A549 (cell line): Measurements from ENCODE around the gene TRERF1. TPM values are rescaled to one million over a fixed set of nuclear protein-coding genes. Genes with fewer than 3 reads are reported as not detected.

Experiments used
- ATAC-seq, 2 experiments: fragments of 200-7000 bp in 1 of 2; fragments of >200 bp in 1 of 2; cut with Nextera tagmentation in 1 of 2; cut with Tn5 transposase in 1 of 2; 3 replicates each; pipeline versions ENCODE4 v1.8.0 to v1.9.1; 2018 to 2020; ENCODE audit warnings: mild to moderate bottlenecking in 1 of 2, moderate library complexity in 1 of 2
- CTCF ChIA-PET: fragments of 300-600 bp; sonication (Branson Sonifier 250); formaldehyde crosslinking; extraction: SDS; loops from one replicate; lab custom pipeline; 2021; ENCODE audit warnings: antibody characterized with exemption, inconsistent platforms; lab: Yijun Ruan, JAX
- POLR2A ChIA-PET: fragments of 350-600 bp; formaldehyde crosslinking; extraction: SDS; loops from one replicate; lab custom pipeline; 2021; ENCODE audit warnings: antibody characterized with exemption, inconsistent platforms; lab: Yijun Ruan, JAX
- DNase-seq, 2 experiments: peaks; one replicate each; pipeline versions ENCODE4 v3.0.0 to v3.0.0-alpha.2; 2011 to 2016; ENCODE audit warnings: low read depth in 1 of 2, low spot score in 1 of 2
- FAIRE-seq: peaks from 2 replicates; lab custom pipeline; 2011; peaks lifted over from hg19 to GRCh38; lab: Jason Lieb, UNC
- H3K27ac ChIP-seq, 2 experiments: fragments of >200 bp; sonication (Bioruptor Twin); formaldehyde crosslinking; 3 replicates each; pipeline ENCODE4 v1.5.1; 2016 to 2017
- H3K4me1 ChIP-seq: fragments of >200 bp; sonication (Bioruptor Twin); formaldehyde crosslinking; 3 replicates; pipeline ENCODE4 v1.6.1; 2016
- H3K4me2 ChIP-seq: fragments of >200 bp; sonication (Bioruptor Twin); formaldehyde crosslinking; 3 replicates; pipeline ENCODE4 v1.6.1; 2016
- H3K4me3 ChIP-seq: fragments of >200 bp; sonication (Bioruptor Twin); formaldehyde crosslinking; 3 replicates; pipeline ENCODE4 v1.5.1; 2016
- H3K9me3 ChIP-seq: fragments of >200 bp; sonication (Bioruptor Twin); formaldehyde crosslinking; 3 replicates; pipeline ENCODE4 v1.6.1; 2016
- BHLHE40 ChIP-seq: IDR thresholded peaks from 2 replicates; pipeline ENCODE4 v1.6.1; 2012; ENCODE audit warnings: low read depth, low read length, inconsistent platforms
- CBX2 ChIP-seq: fragments of 200-600 bp; sonication (generic); IDR thresholded peaks from 2 replicates; pipeline ENCODE4 v1.6.1; 2016; ENCODE audit warnings: low read depth, mild to moderate bottlenecking, borderline replicate concordance
- CEBPB ChIP-seq, 2 experiments: fragments of >200 bp in 1 of 2; sonication (Bioruptor Twin) in 1 of 2; formaldehyde crosslinking in 1 of 2; IDR thresholded peaks; 2 replicates each; pipeline ENCODE4 v1.6.1; 2012 to 2016
- CHD2 ChIP-seq: fragments of 150-350 bp; IDR thresholded peaks from 2 replicates; pipeline ENCODE4 v1.6.1; 2014; ENCODE audit warnings: low read length; ENCODE audit not compliant: partially characterized antibody
- CHD4 ChIP-seq: fragments of 200-600 bp; sonication (generic); IDR thresholded peaks from 2 replicates; pipeline ENCODE4 v1.6.1; 2016; ENCODE audit warnings: antibody characterized with exemption, mild to moderate bottlenecking, borderline replicate concordance
- EHF ChIP-seq: fragments of 250-450 bp; sonication (Bioruptor Pico); IDR thresholded peaks from 2 replicates; pipeline ENCODE4 v1.5.0; 2020; ENCODE audit warnings: mild to moderate bottlenecking
- FOSL2 ChIP-seq, 2 experiments: fragments of 450-650 bp in 1 of 2; fragments of >200 bp in 1 of 2; sonication (Bioruptor Twin) in 1 of 2; formaldehyde crosslinking; IDR thresholded peaks; 2 replicates each; pipeline versions ENCODE4 v1.5.0 to v1.6.1; 2016 to 2020; ENCODE audit warnings: mild to moderate bottlenecking in 1 of 2, moderate library complexity in 1 of 2
- FOXS1 ChIP-seq: fragments of 250-450 bp; sonication (Bioruptor Pico); IDR thresholded peaks from 2 replicates; pipeline ENCODE4 v1.5.0; 2020; ENCODE audit warnings: mild to moderate bottlenecking, moderate library complexity
- HDAC2 ChIP-seq: fragments of 200-600 bp; sonication (generic); IDR thresholded peaks from 2 replicates; pipeline ENCODE4 v1.6.1; 2016
- HES2 ChIP-seq: fragments of >200 bp; sonication (Bioruptor Twin); formaldehyde crosslinking; IDR thresholded peaks from 2 replicates; pipeline ENCODE4 v1.6.1; 2016
- HEYL ChIP-seq: fragments of 250-450 bp; sonication (Bioruptor Pico); IDR thresholded peaks from 2 replicates; pipeline ENCODE4 v1.8.0; 2021; ENCODE audit warnings: mild to moderate bottlenecking, moderate library complexity
- HOXB13 ChIP-seq: fragments of 250-450 bp; sonication (Bioruptor Pico); IDR thresholded peaks from 2 replicates; pipeline ENCODE4 v1.5.0; 2020; ENCODE audit warnings: low read depth, mild to moderate bottlenecking, moderate library complexity
- KDM1A ChIP-seq: fragments of 200-600 bp; sonication (generic); IDR thresholded peaks from 2 replicates; pipeline ENCODE4 v1.6.1; 2016; ENCODE audit warnings: low read depth, mild to moderate bottlenecking
- MAX ChIP-seq: IDR thresholded peaks from 2 replicates; pipeline ENCODE4 v1.6.1; 2012
- NFE2L2 ChIP-seq: fragments of 150-350 bp; conservative IDR thresholded peaks from 2 replicates; pipeline ENCODE4 v1.6.1; 2014; ENCODE audit warnings: low read length
- PBX3 ChIP-seq: IDR thresholded peaks from 2 replicates; pipeline ENCODE4 v1.6.1; 2012
- RAD21 ChIP-seq, 2 experiments: fragments of >200 bp in 1 of 2; sonication (Bioruptor Twin) in 1 of 2; formaldehyde crosslinking in 1 of 2; IDR thresholded peaks in 1 of 2; conservative IDR thresholded peaks in 1 of 2; 2 replicates in 1 of 2; 3 replicates in 1 of 2; pipeline ENCODE4 v1.6.1; 2012 to 2018; ENCODE audit warnings: inconsistent platforms in 1 of 2
- RCOR1 ChIP-seq: fragments of 150-350 bp; IDR thresholded peaks from 2 replicates; pipeline ENCODE4 v1.6.1; 2014; ENCODE audit warnings: antibody characterized with exemption, low read length, low read depth
- RFX5 ChIP-seq: fragments of 450-650 bp; IDR thresholded peaks from 2 replicates; pipeline ENCODE4 v1.7.1; 2014; ENCODE audit warnings: antibody characterized with exemption, mild to moderate bottlenecking, moderate library complexity
- RNF2 ChIP-seq: fragments of 200-600 bp; sonication (generic); IDR thresholded peaks from 2 replicates; pipeline ENCODE4 v1.6.1; 2016; ENCODE audit warnings: low read depth, mild to moderate bottlenecking, antibody characterized with exemption, moderate library complexity, borderline replicate concordance
- USF2 ChIP-seq: fragments of 450-650 bp; IDR thresholded peaks from 2 replicates; pipeline ENCODE4 v1.6.1; 2014; ENCODE audit warnings: antibody characterized with exemption
- ZNF302 ChIP-seq: fragments of 250-450 bp; sonication (Bioruptor Pico); IDR thresholded peaks from 2 replicates; pipeline ENCODE4 v1.9.0; 2021; ENCODE audit warnings: inconsistent platforms, mild to moderate bottlenecking, moderate library complexity
- WGBS: methylation state at CpG from one replicate; pipeline ENCODE4 v1.1.6; 2017; ENCODE audit errors: missing lambda C conversion rate; 5-methylcytosine and 5-hydroxymethylcytosine counted together
- polyA plus RNA-seq, 4 experiments: library from polyadenylated mRNA; depleted of rRNA in 3 of 4; stranded (reverse); fragments of >200 nt; fragmentation: RNase III in 1 of 4; extraction: RNeasy Plus Mini Kit Qiagen cat#74134 plus additional on column Dnase treatment in 1 of 4; gene quantifications; 2 replicates in 3 of 4; 3 replicates in 1 of 4; pipeline ENCODE4 v1.2.3, GENCODE V29; 2011 to 2017

The TRERF1 gene
- polyA plus RNA-seq, 2 of the 4 experiments (the other 2 are of a cell fraction) = 2.4 to 3.5 TPM

GRCh38 chr6:42370323-42370985 lies 81.3 kb downstream of the TRERF1 start:
- Histone ChIP-seq H3K9me3 (no peaks in the 10 kb centered on the region), H3K27ac (no peak overlapping the region), H3K4me1 (peaks cover 7% of the 10 kb centered on the region; the same call in 1 of the 3 replicates), H3K4me3 (no peak overlapping the region), H3K4me2 (no peak overlapping the region)
- FAIRE-seq = no peak
- no peak for DNase-seq
- TF ChIP-seq NFE2L2 (no peak), HDAC2 (no peak), RFX5 (no peak), CHD4 (no peak), KDM1A (no peak), ZNF302 (CRISPR knock-in tag) (no peak), USF2 (no peak), BHLHE40 (no peak), FOSL2 (IDR thresholded peaks at IDR 0.05) (no peak), FOSL2 (CRISPR knock-in tag; IDR thresholded peaks at IDR 0.05) (no peak), CBX2 (no peak), MAX (no peak), PBX3 (no peak), FOXS1 (no peak), HEYL (CRISPR knock-in tag) (no peak), HOXB13 (CRISPR knock-in tag) (no peak), EHF (CRISPR knock-in tag) (no peak), HES2 (no peak), RAD21 (conservative IDR thresholded peaks at IDR 0.05 in 1 of 2, IDR thresholded peaks at IDR 0.05 in 1 of 2) (no peak), RNF2 (no peak), RCOR1 (no peak)
- ATAC-seq = no peak
- WGBS = 94% methylated on average over 3 of the region's 3 CpGs
- POLR2A ChIA-PET = no interaction called here
- CTCF ChIA-PET = no interaction called here

GRCh38 chr6:42369568-42369967 lies 82.2 kb downstream of the TRERF1 start:
- no peaks in the 10 kb centered on the region for H3K9me3 ChIP-seq
- DNase-seq (peak in 1 of 2 experiments; percentile 10), ATAC-seq (no peak), FAIRE-seq (no peak)
- ChIA-PET CTCF (no interaction called here), POLR2A (no interaction called here)
- no peak overlapping the region for H3K4me3 ChIP-seq
- peaks cover 7% of the 10 kb centered on the region; the same call in 1 of the 3 replicates for H3K4me1 ChIP-seq
- 86% methylated on average over 2 of the region's 2 CpGs for WGBS
- H3K4me2 ChIP-seq = no peak overlapping the region
- TF ChIP-seq FOXS1 (no peak), CEBPB (IDR thresholded peaks at IDR 0.05) (peak in 1 of 2 experiments; percentile 54; a peak in 2 of 4 replicates), CHD2 (no peak), RNF2 (no peak), KDM1A (0 out of 2 replicates have a peak, but pooled peaks have one; percentile 42), RCOR1 (no peak)
- H3K27ac ChIP-seq = no peak overlapping the region
